ENCODE results near the gene FAM13B. TPM values are rescaled to one million over a fixed set of nuclear protein-coding genes. Genes with fewer than 3 reads are reported as not detected.
A peak's percentile ranks its signal among the peaks of the same experiment; 100 is the strongest.
"Not testable (repeated sequence)": the region's sequence is repeated elsewhere in the genome, so short reads cannot be mapped to it uniquely, and the experiment has no call there.

Gene FAM13B
- total RNA-seq, 1 donor from 2014 or later = 43.0 TPM

DNA sequence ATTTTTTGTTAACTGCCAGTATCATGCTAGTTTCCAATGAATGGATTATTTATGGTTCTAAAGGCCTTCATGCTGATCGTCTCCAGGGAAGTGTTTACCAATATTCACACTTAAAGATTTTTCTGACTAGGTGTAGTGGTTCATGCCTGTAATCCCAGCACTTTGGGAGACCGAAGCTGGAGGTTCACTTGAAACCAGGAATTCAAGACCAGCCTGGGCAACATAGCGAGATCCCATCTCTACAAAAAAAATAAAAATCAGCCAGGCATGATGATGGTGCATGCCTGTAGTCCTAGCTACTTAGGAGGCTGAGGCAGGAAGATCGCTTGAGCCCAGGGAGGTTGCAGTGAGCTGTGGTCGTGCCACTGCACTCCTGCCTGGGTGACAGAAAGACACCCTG lies 43.5 kb downstream of the FAM13B start:
- no peak for DNase-seq (ENCODE audit: low read depth)

DNA sequence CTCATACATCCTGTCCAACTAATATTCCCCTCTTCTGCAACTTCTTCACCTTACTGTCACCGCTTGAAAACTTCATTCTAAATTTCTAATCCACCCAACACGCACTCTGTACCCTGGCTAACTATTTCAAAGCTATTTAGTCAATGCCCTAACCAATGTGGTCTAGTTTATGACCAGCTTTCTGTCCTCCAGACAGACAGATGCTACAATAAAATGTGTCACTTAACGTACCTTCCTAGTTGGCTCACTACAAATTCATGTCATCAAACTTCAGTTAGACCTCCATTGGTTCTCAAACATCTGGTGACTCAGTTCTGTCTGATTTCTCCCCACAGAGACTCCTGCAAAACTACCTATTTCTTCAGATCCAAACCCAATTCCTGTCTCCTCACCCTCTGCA lies 57.7 kb downstream of the FAM13B start:
- DNase-seq (ENCODE audit: low read depth) = no peak

GRCh38 chr5:137970384-137970783 lies 62.5 kb downstream of the FAM13B start:
- DNase-seq (ENCODE audit: low read depth) = not testable (repeated sequence)

DNA sequence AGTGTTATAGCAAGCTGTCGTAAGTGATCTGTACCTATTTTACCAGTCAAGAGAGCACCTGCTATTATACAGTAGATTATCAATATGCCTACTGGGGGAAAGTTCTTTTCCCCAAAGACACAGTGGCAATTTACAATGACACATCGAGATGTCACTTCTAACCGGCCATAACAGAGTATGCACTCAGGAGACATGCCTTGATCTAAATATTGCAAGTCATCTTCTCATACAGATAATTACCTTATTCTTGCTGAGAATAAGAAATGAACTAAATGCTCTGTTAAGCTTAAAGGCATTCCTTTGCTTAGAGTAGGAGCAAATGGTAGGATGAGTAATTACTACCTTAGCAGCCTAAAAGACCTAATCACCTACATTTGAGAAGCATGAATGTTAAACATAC lies 72.1 kb downstream of the FAM13B start:
- peak; percentile 29 for DNase-seq (ENCODE audit: low read depth)

GRCh38 chr5:137960141-137960540 lies 72.7 kb downstream of the FAM13B start:
- no peak for DNase-seq (ENCODE audit: low read depth)

GRCh38 chr5:137959488-137959887 lies 73.4 kb downstream of the FAM13B start:
- DNase-seq (ENCODE audit: low read depth) = no peak

DNA sequence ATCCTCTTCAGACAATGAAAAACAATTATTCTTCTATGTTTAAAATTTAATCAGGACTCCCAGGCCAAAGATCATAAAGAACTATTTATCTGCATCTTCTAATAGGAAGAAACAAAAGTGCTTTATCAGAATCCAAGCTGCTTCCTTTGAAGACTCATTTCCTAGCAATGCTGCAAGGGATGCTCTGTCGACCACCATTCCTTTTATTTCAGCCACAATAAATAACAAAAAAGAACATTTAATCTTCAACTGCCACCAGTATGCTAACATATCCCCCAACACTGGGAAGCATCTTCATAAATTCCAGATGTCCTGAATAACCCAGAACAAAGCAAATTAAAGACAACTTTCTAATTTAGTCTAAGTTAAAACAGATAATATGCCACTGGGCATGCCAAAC lies 74.9 kb downstream of the FAM13B start:
- no peak for DNase-seq (ENCODE audit: low read depth)

GRCh38 chr5:137954131-137954879 lies 78.6 kb downstream of the FAM13B start:
- peak; percentile 61 for DNase-seq (ENCODE audit: low read depth)

DNA sequence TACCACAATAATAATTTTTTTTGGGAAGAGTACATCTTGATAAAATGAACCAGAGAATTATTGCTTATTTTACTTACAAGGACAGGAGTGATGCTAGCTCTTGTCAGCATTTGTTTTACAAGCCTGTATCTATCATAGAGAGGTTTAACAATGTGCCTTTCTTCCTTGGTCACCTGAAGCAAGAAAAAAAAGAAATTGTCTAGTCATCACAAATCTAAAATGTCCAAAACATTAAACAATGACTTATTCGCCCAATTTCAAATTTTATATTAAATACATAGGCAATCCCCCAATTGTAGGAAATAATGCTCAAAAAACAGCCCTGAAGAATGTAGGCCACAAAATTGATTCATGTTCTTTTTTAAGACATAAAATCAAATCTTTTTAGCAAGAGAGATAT lies 87.1 kb downstream of the FAM13B start:
- DNase-seq (ENCODE audit: low read depth) = no peak

- DNase-seq (ENCODE audit: low read depth) = not testable (repeated sequence)
Measured at GRCh38 chr5:137944280-137944679, 88.6 kb downstream of the FAM13B start.

GRCh38 chr5:137939331-137939730 lies 93.5 kb downstream of the FAM13B start:
- DNase-seq (ENCODE audit: low read depth) = no peak

GRCh38 chr5:137938751-137939143 lies 94.1 kb downstream of the FAM13B start:
- DNase-seq (ENCODE audit: low read depth) = no peak

DNA sequence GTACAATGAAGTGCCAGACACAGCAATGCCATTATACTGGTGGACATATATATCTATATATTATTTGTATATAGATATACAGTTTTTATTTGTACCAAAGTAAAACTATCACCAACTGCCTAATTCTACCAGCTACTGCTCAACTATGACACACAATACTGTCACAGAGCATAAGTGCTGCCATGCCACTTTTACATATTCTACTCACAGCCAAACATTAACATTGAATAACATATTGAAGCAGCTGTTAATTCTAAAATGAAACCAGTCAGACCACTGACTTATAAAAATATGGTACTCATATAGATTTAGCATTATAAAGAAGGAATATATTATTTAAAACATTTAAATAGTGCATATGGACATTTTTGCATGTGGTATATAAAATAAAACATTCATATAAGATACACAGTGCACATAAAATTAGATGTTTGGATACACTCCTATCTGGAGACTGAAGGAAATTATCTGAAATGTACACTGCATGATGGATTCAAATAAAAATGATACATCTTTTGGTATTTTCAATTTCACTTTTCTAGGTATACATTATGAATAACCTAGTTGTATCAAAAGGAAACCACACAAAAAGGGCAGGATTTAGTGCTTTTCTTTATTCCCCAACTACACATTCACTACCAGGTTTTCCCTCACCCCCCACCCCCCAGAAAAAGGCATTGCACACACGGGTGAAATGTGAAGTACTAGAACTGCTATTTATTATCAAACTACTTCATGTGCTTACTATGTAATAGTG lies 94.7 kb downstream of the FAM13B start:
- DNase-seq (ENCODE audit: low read depth) = no peak

- no peak for DNase-seq (ENCODE audit: low read depth)
Measured at GRCh38 chr5:137935694-137936093, 97.2 kb downstream of the FAM13B start.

DNA sequence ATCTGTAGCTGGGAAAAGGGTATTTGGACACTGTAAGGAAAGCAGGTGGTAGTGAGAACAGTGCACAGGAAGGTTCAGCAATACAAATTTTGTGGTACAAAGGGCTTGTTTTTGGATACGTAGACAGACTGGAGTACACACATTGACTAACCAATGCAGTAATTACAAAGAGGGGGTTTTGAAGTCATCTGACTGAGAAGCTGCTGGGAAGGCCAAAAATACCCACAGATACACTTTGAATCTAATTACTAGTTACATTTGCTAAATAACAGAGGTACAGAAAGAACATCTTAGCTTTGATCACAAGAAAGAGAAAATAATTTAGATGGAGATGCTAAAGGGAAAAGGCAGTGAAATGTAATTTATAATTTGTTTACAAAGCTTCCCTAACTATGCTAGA lies 97.7 kb downstream of the FAM13B start:
- no peak for DNase-seq (ENCODE audit: low read depth)

- DNase-seq (ENCODE audit: low read depth) = peak; percentile 41
Measured at GRCh38 chr5:137933491-137933911, 99.4 kb downstream of the FAM13B start.

- no peak for DNase-seq (ENCODE audit: low read depth)
Measured at GRCh38 chr5:137932800-137933199, 100.1 kb downstream of the FAM13B start.

DNA sequence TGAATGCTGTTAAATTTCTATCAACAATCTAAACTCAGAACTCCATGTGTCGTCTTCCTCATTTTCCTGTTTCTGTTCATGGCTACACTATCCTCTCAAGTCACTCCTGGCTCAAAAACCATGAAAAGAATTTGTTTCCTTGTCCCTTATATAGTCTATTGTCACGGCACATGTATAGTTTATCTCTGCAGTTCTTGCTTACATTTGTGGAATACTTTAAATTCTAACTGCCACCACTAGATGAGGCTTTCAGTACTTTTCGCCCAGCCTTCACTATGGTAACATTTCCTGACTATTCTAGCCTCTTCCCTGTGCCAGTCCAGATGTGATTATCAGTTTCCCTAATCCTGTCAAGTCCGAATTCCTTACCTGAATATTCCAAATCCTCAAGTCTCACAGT lies 109.0 kb downstream of the FAM13B start:
- DNase-seq (ENCODE audit: low read depth) = no peak

DNA sequence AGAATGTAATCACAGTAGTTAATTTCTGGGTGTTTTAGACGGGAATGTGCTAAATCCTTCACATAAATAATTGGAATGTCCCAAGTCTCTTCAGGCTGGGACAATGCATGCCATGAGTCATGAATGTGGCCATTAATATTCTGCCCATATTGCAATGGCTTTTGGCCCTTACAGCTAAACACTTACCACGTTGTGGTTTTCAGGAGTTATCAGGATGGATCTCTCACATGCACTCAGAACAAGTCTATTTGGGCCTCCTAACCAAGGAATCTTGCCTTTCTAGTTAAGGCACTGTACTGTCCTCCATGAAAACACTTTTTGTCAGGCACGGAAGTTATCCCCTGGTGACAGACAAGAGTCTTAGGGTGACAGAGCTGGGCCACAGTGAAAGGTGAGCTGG lies 110.9 kb downstream of the FAM13B start:
- DNase-seq (ENCODE audit: low read depth) = peak; percentile 70

DNA sequence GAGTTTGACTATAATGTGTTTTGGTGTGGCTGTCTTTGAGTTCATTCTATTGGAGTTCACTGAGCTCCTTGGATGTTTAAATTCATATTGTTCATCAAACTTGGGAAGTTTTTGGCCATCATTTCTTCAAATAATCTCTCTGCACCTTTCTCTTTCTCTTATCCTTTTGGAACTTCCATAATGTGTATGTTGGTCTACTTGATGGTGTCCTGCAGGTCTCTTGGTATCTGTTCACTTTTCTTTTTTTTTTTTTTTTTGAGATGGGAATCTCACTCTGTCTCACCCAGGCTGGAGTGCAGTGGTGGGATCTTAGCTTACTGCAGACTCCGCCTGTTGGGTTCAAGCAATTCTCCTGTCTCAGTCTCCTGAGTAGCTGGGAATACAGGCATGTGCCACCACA lies 116.0 kb downstream of the FAM13B start:
- DNase-seq (ENCODE audit: low read depth) = no peak

DNA sequence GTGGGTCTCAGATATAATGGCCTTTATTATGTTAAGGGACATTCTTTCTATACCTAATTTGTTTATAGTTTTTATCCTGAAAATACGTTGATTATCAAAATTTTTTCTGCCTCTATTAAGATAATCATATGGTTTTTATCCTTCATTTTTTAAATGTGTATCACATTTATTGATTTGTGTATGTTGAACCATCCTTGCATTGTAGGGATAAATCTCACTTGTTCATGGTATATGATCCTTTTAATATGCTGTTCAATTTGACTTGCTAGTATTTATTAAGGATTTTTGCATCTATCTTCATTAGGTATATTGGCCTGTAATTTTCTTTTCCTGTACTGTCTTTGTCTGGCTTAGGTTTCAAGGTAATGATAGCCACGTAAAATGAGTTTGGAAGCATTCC lies 118.1 kb downstream of the FAM13B start:
- no peak for DNase-seq (ENCODE audit: low read depth)

DNA sequence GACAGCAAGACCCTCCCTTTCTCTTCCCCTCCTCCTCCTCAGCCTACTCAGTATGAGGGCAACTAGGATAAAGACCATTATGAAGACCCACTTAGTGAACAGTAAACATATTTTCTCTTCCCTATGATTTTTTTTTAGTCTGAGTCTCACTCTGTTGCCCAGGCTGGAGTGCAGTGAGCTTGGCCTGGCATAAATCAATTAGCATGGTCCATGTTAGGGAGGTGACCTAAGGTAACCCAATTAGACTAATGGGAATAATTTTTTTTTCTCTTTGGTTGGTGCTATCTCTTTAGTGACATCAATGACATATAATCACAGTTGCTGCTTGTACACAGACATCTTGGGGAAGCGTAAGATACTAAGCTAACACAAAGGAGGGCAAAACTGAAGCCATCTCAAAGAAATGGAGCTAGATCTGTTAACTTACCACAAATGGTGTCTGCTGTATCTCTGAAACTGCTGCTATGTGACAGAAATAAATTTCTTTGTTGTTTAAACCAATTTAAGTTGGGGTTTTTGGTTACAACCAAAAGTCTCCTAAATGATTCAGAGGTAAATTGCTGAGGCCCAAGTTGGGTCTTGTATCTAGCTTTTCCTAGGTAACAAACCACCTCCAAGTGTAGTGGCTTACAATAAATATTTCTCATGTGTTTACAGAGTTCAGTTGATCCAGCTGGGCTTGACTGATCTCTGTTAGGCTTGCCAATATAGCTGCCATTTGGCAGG lies 130.3 kb downstream of the FAM13B start:
- no peak for DNase-seq (ENCODE audit: low read depth)

Data from renal cortical epithelial cell (primary cell).